Measurements from ENCODE around the gene MAP1LC3B2.
A peak's percentile ranks its signal among the peaks of the same experiment; 100 is the strongest.

Gene MAP1LC3B2

GRCh38 chr12:116533343-116534251 is 25.6 kb upstream of the MAP1LC3B2 start:
- peak; percentile 88 for ATAC-seq
- TF ChIP-seq PATZ1 (CRISPR knock-in tag; IDR thresholded peaks at IDR 0.05; ENCODE audit: borderline replicate concordance), result peak; percentile 32; the same call in 1 of the 2 replicates
- no peak for TF ChIP-seq OSR1 (CRISPR knock-in tag; IDR thresholded peaks at IDR 0.05)

- ATAC-seq, result peak; percentile 34
- TF ChIP-seq ISL1 (CRISPR knock-in tag; IDR thresholded peaks at IDR 0.05) (peak; percentile 48; the same call in 1 of the 2 replicates), PATZ1 (CRISPR knock-in tag; IDR thresholded peaks at IDR 0.05; ENCODE audit: borderline replicate concordance) (no peak)
These were observed 24.7 kb upstream of the MAP1LC3B2 start for GRCh38 chr12:116534311-116535121.

- ATAC-seq, result no peak
- TF ChIP-seq POU6F1 (CRISPR knock-in tag; IDR thresholded peaks at IDR 0.05; ENCODE audit: borderline replicate concordance, low read depth), result no peak
- no peak for TF ChIP-seq ZFP30 (CRISPR knock-in tag; IDR thresholded peaks at IDR 0.05)
- TF ChIP-seq SNAI2 (CRISPR knock-in tag; IDR thresholded peaks at IDR 0.05), result no peak
- no peak for TF ChIP-seq ARNTL (CRISPR knock-in tag; IDR thresholded peaks at IDR 0.05; ENCODE audit: borderline replicate concordance, low read depth)
- TF ChIP-seq RARB (CRISPR knock-in tag; IDR thresholded peaks at IDR 0.05), result no peak
- no peak for TF ChIP-seq TCF4 (CRISPR knock-in tag; IDR thresholded peaks at IDR 0.05; ENCODE audit: borderline replicate concordance)
- no peak for TF ChIP-seq BACH2 (CRISPR knock-in tag; IDR thresholded peaks at IDR 0.05; ENCODE audit: borderline replicate concordance)
- TF ChIP-seq CREB5 (CRISPR knock-in tag; IDR thresholded peaks at IDR 0.05; ENCODE audit: low read depth), result no peak
- no peak for TF ChIP-seq PPARA (CRISPR knock-in tag; IDR thresholded peaks at IDR 0.05; ENCODE audit: borderline replicate concordance)
These were observed 23.9 kb upstream of the MAP1LC3B2 start for GRCh38 chr12:116535241-116535640.

- no peak for TF ChIP-seq ZC3H10 (CRISPR knock-in tag; IDR thresholded peaks at IDR 0.05)
- TF ChIP-seq RARB (CRISPR knock-in tag; IDR thresholded peaks at IDR 0.05), result no peak
- TF ChIP-seq ZNF565 (CRISPR knock-in tag; conservative IDR thresholded peaks at IDR 0.05; ENCODE audit: low read depth), result no peak
- no peak for TF ChIP-seq ZNF8 (CRISPR knock-in tag; IDR thresholded peaks at IDR 0.05)
- no peak for TF ChIP-seq ZFP30 (CRISPR knock-in tag; IDR thresholded peaks at IDR 0.05)
- TF ChIP-seq OSR1 (CRISPR knock-in tag; IDR thresholded peaks at IDR 0.05), result no peak
- TF ChIP-seq ZFP3 (CRISPR knock-in tag; IDR thresholded peaks at IDR 0.05), result no peak
- ATAC-seq, result no peak
These were observed 21.9 kb upstream of the MAP1LC3B2 start for GRCh38 chr12:116537101-116537904.
